Right renal cortex interstitium (tissue), 3 donors: ENCODE data around the gene AGAP1. TPM values are rescaled to one million over a fixed set of nuclear protein-coding genes. Genes with fewer than 3 reads are reported as not detected.

Experiments used
- DNase-seq, 3 donors: peaks; one replicate each; pipeline ENCODE4 v3.0.0-alpha.2; 2013; ENCODE audit warnings: low read depth in 3 of 3, low spot score in 2 of 3
- polyA plus RNA-seq, 3 donors: library from polyadenylated mRNA; unstranded; fragments of 120-200 nt; gene quantifications; one replicate each; pipeline ENCODE4 v1.2.1, GENCODE V29; 2013; ENCODE audit not compliant: insufficient read length in 3 of 3

Gene AGAP1
- polyA plus RNA-seq, 3 donors = 18.0 to 22.6 (median 21.2) TPM

DNA sequence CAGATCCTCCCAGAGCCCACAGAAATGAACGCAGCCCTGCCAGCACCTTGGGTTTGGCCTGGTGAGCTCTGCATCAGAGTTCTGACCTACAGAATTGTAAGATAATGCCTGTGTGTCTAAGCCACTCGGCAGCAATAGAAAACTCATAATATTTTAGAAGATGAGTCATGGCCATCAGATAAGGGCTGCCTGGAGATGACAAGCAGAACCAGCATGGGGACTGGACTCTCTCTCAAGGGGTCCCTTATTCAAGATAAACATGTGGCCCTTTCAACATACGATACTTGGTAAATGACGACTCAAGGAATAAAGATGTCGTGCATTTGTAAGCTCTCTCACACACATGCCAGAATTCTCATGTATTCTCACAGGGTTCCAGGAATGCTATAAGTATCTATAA is 8.5 kb upstream of the AGAP1 start:
- DNase-seq = no peak

GRCh38 chr2:235486729-235487128 is 7.1 kb upstream of the AGAP1 start:
- DNase-seq = no peak

- DNase-seq = no peak
These were observed 3.9 kb upstream of the AGAP1 start for GRCh38 chr2:235489897-235490296.

DNA sequence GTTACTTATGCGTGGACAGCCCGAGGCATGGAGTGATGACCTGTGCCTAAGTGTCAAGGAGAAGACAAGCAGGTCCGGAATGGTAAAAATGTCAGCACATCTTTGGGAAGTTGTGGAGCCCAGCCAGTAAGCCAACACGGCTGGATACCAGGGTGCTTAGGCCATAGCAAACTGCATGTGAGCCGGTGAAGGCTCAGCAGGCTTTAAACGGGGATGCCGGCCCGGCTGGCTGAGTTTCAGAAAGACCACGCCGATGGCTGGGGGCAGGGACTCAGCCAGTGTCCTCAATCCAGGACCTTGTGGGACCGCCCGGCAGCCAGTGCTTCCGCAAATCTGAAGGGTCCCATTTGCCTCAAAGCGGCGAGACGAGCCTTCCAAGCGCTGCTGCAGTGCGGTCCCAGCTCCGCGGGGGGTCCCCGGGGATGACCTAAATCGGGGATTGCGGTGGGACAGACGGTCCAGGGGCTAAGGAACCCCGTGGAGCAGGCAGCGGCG is 946 bp upstream of the AGAP1 start:
- no peak for DNase-seq

DNA sequence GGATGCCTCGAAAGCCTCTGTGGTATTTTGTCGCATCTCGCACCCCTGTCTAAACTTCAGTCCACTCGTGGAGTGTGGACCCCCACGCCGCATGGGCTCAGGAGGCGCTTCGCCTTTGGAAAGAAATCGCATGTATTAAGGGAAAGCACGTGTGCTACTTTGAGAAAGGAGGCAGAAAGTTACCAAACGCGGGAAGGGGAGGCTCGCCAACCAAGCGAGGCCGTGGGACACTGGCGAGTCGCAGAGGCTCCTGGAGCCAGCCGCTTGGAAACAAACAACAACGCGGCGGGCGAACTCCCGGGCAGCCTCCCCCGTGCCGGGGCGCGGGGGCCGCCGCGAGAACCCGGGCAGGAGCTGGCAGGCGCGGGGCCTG is 455 bp upstream of the AGAP1 start:
- DNase-seq = no peak

GRCh38 chr2:235494716-235495372 is 1.0 kb downstream of the AGAP1 start:
- DNase-seq = no peak

- DNase-seq = no peak
These were observed 1.8 kb downstream of the AGAP1 start for GRCh38 chr2:235495373-235496238.

DNA sequence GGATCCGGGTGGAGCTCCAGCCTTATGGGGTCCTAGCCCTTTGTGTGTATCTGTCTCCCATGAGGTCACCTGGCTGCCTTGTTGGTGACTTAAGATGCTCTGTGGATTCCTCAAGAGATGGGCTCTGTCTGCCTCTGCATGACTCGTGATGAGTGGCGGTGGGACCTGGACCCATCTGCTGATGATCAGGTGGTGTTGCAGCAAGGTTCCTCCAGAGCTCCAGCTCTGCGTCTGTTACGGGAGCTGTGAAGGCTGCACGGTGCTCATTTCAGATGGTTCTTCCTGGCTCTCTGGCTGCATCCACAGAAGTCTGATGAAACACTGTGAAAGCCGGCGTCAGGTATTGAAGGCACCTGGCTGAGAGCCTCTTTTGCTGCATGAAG is 2.4 kb downstream of the AGAP1 start:
- no peak for DNase-seq

GRCh38 chr2:235497096-235497495 is 3.3 kb downstream of the AGAP1 start:
- DNase-seq = no peak

DNA sequence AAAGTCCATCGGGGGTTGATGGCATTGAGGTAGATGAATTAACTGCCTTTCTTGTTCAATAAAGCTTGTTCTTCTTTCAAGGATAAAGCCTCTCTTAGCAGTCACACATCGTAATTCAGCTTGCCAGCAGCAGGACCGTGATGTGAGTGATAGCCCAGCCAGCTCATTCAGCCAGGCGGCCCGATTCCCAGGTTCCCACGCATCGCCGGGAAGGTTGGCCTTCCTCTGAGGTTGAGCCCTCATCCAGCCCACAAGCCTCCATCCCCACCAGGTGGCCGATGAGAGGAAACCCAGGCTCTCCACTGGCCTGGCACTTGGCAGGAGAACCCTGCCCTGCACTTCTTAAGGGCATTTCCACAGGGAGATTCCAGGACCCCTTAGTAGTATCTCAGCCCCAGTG is 4.7 kb downstream of the AGAP1 start:
- DNase-seq = no peak

DNA sequence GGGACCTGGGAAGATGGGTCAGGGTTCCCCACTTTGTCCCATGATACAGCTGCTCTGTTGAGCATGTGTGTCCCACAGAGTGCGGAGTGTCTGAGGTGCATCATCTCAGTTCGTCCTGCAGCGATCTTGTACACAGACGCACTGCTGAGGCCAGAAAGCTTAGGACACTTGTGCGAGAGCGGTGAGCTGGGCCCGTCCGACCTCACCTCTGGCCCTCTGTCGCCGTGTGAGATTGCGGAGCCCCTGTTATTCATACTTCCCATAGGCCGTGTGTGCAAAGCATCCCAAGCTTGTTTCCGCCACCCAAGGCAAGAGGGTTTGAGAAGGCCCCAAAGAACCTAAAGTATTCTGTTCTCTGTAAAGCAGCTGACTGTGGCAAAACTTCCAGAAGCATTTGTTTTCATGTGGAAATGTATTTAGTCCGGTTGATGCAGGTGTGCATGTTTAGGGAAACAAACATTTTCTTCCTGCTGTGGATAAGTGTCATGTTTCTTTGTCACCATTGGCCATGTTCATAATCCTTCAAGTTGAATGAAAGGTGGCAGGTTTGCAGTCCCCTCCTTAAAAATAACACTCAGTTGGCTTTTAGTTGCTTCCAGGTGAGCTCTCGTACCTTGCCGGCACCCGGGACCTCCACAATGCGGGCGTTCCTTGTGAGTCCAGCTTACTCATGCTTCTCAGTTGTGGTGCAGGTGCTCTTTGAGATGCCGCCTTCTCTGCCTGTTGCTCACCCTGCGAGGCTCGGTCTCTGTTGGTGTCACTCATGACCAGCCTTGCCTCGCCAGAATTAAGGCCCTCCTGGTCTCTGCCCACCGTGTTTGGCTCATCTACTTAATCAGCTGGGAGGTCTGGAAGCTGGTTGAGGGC is 5.3 kb downstream of the AGAP1 start:
- DNase-seq = no peak

GRCh38 chr2:235500110-235500760 is 6.4 kb downstream of the AGAP1 start:
- no peak for DNase-seq

DNA sequence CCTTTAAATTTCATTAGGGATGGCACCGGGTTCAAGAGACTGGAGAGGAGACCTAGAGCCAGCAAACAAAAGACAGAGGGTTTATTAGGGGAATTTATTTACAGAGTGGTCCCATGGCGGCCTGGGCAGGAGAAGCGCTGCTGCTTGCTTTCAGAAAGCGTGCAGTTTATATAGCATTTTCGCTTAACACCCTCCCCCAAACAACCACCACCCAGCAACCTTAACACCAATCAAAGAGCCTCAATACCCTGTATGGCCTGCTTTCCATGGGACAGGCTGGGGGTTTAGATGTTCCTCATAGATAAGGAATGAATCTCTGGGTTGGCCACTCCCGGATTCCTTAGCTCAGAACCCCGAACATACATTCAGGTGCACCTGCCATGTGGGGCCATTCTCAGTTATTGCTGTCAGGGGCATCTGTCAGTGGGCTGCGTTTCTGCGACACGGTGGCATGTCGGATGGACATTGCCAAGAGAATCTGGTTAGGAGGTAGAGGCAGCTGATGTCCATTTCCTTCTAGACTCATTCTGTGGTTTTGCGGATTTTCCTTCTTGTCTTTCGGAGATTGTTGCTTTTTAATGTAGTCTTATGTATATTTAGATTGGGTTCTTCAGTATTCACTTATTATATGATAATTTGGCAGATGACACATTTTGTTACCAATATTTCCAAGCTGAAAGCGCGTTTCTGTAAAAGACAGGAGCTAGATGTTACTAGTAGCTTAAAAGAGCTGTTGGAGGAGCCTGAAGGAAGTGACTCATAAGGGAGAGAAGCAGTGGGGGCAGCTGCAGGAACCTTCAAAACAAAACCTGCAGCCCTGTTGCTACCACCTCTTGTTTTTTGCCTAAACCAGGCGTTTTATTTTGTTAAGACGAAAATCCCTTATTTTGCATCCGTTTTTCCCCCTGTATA is 7.2 kb downstream of the AGAP1 start:
- DNase-seq = no peak

- no peak for DNase-seq
These were observed 7.8 kb downstream of the AGAP1 start for GRCh38 chr2:235501673-235502031.

- no peak for DNase-seq
These were observed 8.5 kb downstream of the AGAP1 start for GRCh38 chr2:235502336-235502735.

GRCh38 chr2:235504441-235505180 is 10.8 kb downstream of the AGAP1 start:
- DNase-seq = no peak

DNA sequence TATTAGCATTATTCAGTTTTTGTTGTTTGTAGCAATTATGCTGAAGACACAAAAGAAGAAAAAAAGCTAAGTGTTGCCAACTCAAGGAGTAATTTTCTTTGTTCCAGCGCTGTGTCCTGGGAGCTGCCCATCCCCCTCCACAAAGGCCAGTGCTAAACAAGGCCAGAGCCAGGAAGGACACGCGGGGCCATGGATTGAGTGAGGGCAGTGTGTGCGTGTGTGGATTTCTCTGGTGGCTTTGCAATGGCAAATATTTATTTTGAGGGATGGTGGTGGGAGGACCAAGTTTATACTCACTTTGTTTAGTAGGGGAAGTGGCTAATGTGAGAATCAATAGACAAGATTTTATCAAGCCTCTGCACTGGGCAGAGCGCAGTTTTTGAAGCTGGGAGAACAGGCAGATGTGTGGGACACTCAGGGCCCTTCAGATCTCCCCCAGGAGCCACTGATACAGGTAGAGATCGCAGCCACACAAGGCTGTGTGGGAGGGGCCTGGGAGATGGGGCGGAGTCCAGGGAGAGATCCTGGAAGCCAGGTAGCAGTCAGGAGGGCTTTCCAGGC is 11.4 kb downstream of the AGAP1 start:
- DNase-seq = no peak

GRCh38 chr2:235506291-235506996 is 12.6 kb downstream of the AGAP1 start:
- no peak for DNase-seq
